Activated naive CD4-positive, alpha-beta T cell (primary cell): ENCODE results near the gene PTPN9.
"Not testable (repeated sequence)": the region's sequence is repeated elsewhere in the genome, so short reads cannot be mapped to it uniquely, and the experiment has no call there.

Experiments used
- DNase-seq, 4 experiments: peaks; one replicate each; lab custom pipeline; 2025; lab: John Stamatoyannopoulos, UW

PTPN9 gene

GRCh38 chr15:75530169-75530568, 48.9 kb downstream of the PTPN9 start:
- no peak for DNase-seq

- not testable (repeated sequence) for DNase-seq
These were observed 53.4 kb downstream of the PTPN9 start for GRCh38 chr15:75525756-75526155.

GRCh38 chr15:75523011-75523410, 56.1 kb downstream of the PTPN9 start:
- DNase-seq = no peak

- no peak for DNase-seq
These were observed 61.9 kb downstream of the PTPN9 start for GRCh38 chr15:75517233-75517632.

GRCh38 chr15:75508840-75509532, 70.1 kb downstream of the PTPN9 start:
- no peak for DNase-seq

- DNase-seq = no peak
These were observed 76.8 kb downstream of the PTPN9 start for GRCh38 chr15:75502360-75502759.

GRCh38 chr15:75493732-75494131, 85.4 kb downstream of the PTPN9 start:
- DNase-seq = no peak

- no peak for DNase-seq
These were observed 95.2 kb downstream of the PTPN9 start for GRCh38 chr15:75483961-75484360.

GRCh38 chr15:75483556-75483955, 95.6 kb downstream of the PTPN9 start:
- DNase-seq = not testable (repeated sequence)

- no peak for DNase-seq
These were observed 96.0 kb downstream of the PTPN9 start for GRCh38 chr15:75483106-75483505.

GRCh38 chr15:75480463-75480862, 98.7 kb downstream of the PTPN9 start:
- not testable (repeated sequence) for DNase-seq

GRCh38 chr15:75479670-75480069, 99.4 kb downstream of the PTPN9 start:
- no peak for DNase-seq

- not testable (repeated sequence) for DNase-seq
These were observed 102.0 kb downstream of the PTPN9 start for GRCh38 chr15:75477094-75477493.

GRCh38 chr15:75468913-75469598, 110.1 kb downstream of the PTPN9 start:
- no peak for DNase-seq

- no peak for DNase-seq
These were observed 118.5 kb downstream of the PTPN9 start for GRCh38 chr15:75460646-75461045.

GRCh38 chr15:75459581-75459980, 119.5 kb downstream of the PTPN9 start:
- no peak for DNase-seq

- no peak for DNase-seq
These were observed 122.4 kb downstream of the PTPN9 start for GRCh38 chr15:75456710-75457109.

GRCh38 chr15:75455982-75456531, 123.1 kb downstream of the PTPN9 start:
- DNase-seq = peak in 3 of 4 experiments; percentile 33 to 47 (median 45)

GRCh38 chr15:75455424-75455981, 123.6 kb downstream of the PTPN9 start:
- peak; percentile 56 to 83 (median 68) for DNase-seq

GRCh38 chr15:75454471-75455378, 124.4 kb downstream of the PTPN9 start:
- DNase-seq = peak; percentile 55 to 73 (median 63)

GRCh38 chr15:75453703-75454470, 125.2 kb downstream of the PTPN9 start:
- DNase-seq = peak; percentile 83 to 95 (median 92)
